Measurements from ENCODE around the gene NF2.
A peak's percentile ranks its signal among the peaks of the same experiment; 100 is the strongest.

The NF2 gene

GRCh38 chr22:29683536-29683935 is 80.1 kb downstream of the NF2 start:
- Histone ChIP-seq H2AFZ (ENCODE audit: low read depth, low read length) (no peak overlapping the region), H4K20me1 (ENCODE audit: insufficient read depth, low read length) (peaks cover 4% of the 10 kb centered on the region; the same call in 1 of the 2 replicates), H3K27ac (ENCODE audit: low read length) (no peak overlapping the region), H3K36me3 (replicated peaks; ENCODE audit: low read depth, low read length) (peaks cover 41% of the 10 kb centered on the region), H3K9me3 (ENCODE audit: insufficient read depth, low read length) (no peaks in the 10 kb centered on the region), H3K27me3 (ENCODE audit: low read depth, low read length) (no peaks in the 10 kb centered on the region), H3K4me3 (ENCODE audit: low read length) (no peak overlapping the region), H3K9ac (ENCODE audit: low read length) (no peak overlapping the region), H3K79me2 (ENCODE audit: low read length) (no peaks in the 10 kb centered on the region), H3K4me1 (ENCODE audit: low read length) (no peaks in the 10 kb centered on the region), H3K4me2 (ENCODE audit: low read length) (no peak overlapping the region)
- TF ChIP-seq, protein P1, sequence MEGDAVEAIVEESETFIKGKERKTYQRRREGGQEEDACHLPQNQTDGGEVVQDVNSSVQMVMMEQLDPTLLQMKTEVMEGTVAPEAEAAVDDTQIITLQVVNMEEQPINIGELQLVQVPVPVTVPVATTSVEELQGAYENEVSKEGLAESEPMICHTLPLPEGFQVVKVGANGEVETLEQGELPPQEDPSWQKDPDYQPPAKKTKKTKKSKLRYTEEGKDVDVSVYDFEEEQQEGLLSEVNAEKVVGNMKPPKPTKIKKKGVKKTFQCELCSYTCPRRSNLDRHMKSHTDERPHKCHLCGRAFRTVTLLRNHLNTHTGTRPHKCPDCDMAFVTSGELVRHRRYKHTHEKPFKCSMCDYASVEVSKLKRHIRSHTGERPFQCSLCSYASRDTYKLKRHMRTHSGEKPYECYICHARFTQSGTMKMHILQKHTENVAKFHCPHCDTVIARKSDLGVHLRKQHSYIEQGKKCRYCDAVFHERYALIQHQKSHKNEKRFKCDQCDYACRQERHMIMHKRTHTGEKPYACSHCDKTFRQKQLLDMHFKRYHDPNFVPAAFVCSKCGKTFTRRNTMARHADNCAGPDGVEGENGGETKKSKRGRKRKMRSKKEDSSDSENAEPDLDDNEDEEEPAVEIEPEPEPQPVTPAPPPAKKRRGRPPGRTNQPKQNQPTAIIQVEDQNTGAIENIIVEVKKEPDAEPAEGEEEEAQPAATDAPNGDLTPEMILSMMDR (IDR thresholded peaks at IDR 0.05; ENCODE audit: low read depth, low read length), result no peak
- no peak for TF ChIP-seq EZH2phosphoT487 (IDR thresholded peaks at IDR 0.05; ENCODE audit: low read depth)

DNA sequence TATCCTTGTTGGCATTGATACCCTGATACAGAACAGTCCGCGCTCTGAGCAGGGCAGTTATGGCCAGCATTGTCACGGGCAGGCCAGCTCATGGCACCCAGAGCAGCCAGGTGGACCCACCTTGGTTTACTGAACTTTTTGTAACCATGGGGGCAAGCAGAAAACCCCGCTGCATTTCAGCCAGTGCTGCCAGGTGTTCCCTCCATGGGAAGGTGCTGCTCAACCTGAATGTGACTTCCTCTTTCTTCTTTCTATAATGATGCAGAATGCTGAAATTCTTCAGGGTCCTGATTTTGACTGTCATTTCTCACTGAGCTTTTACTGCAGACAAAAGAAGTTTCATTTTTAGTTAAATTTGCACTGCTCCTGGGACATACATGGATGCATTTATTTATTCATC is 80.8 kb downstream of the NF2 start:
- peaks cover 34% of the 10 kb centered on the region for H3K36me3 ChIP-seq (replicated peaks; ENCODE audit: low read depth, low read length)
- no peak overlapping the region for H3K4me2 ChIP-seq (ENCODE audit: low read length)
- no peaks in the 10 kb centered on the region for H3K9me3 ChIP-seq (ENCODE audit: insufficient read depth, low read length)

GRCh38 chr22:29689206-29689879 is 85.9 kb downstream of the NF2 start:
- Histone ChIP-seq H3K79me2 (ENCODE audit: low read length) (no peaks in the 10 kb centered on the region), H3K27me3 (ENCODE audit: low read depth, low read length) (no peaks in the 10 kb centered on the region), H3K9ac (ENCODE audit: low read length) (no peak overlapping the region), H2AFZ (ENCODE audit: low read depth, low read length) (no peak overlapping the region), H3K4me2 (ENCODE audit: low read length) (no peak overlapping the region), H3K36me3 (replicated peaks; ENCODE audit: low read depth, low read length) (peaks cover 12% of the 10 kb centered on the region), H3K4me3 (ENCODE audit: low read length) (no peak overlapping the region), H3K4me1 (ENCODE audit: low read length) (no peaks in the 10 kb centered on the region), H3K27ac (ENCODE audit: low read length) (no peak overlapping the region), H4K20me1 (ENCODE audit: insufficient read depth, low read length) (peaks cover 9% of the 10 kb centered on the region; the same call in 1 of the 2 replicates), H3K9me3 (ENCODE audit: insufficient read depth, low read length) (no peaks in the 10 kb centered on the region)
- TF ChIP-seq, protein P1 (IDR thresholded peaks at IDR 0.05; ENCODE audit: low read depth, low read length), result no peak
- TF ChIP-seq EZH2phosphoT487 (IDR thresholded peaks at IDR 0.05; ENCODE audit: low read depth), result no peak

More for the DNA sequence above, 80.8 kb downstream of the NF2 start:
- H3K79me2 ChIP-seq (ENCODE audit: low read length), result no peaks in the 10 kb centered on the region
- no peak overlapping the region for H3K9ac ChIP-seq (ENCODE audit: low read length)
- H3K27me3 ChIP-seq (ENCODE audit: low read depth, low read length), result no peaks in the 10 kb centered on the region
- H3K4me1 ChIP-seq (ENCODE audit: low read length), result no peaks in the 10 kb centered on the region
- H2AFZ ChIP-seq (ENCODE audit: low read depth, low read length), result no peak overlapping the region
- peaks cover 4% of the 10 kb centered on the region; the same call in 1 of the 2 replicates for H4K20me1 ChIP-seq (ENCODE audit: insufficient read depth, low read length)
- H3K27ac ChIP-seq (ENCODE audit: low read length), result no peak overlapping the region
- TF ChIP-seq EZH2phosphoT487 (IDR thresholded peaks at IDR 0.05; ENCODE audit: low read depth), result no peak
- TF ChIP-seq, protein P1 (IDR thresholded peaks at IDR 0.05; ENCODE audit: low read depth, low read length), result no peak
- H3K4me3 ChIP-seq (ENCODE audit: low read length), result no peak overlapping the region

GRCh38 chr22:29689880-29690213 is 86.4 kb downstream of the NF2 start:
- H3K27ac ChIP-seq (ENCODE audit: low read length), result no peak overlapping the region
- no peaks in the 10 kb centered on the region for H3K79me2 ChIP-seq (ENCODE audit: low read length)
- no peaks in the 10 kb centered on the region for H3K4me1 ChIP-seq (ENCODE audit: low read length)
- peaks cover 6% of the 10 kb centered on the region; the same call in 1 of the 2 replicates for H4K20me1 ChIP-seq (ENCODE audit: insufficient read depth, low read length)
- H3K4me2 ChIP-seq (ENCODE audit: low read length), result no peak overlapping the region
- TF ChIP-seq EZH2phosphoT487 (IDR thresholded peaks at IDR 0.05; ENCODE audit: low read depth), result no peak
- TF ChIP-seq, protein P1 (IDR thresholded peaks at IDR 0.05; ENCODE audit: low read depth, low read length), result peak; percentile 70
- no peaks in the 10 kb centered on the region for H3K9me3 ChIP-seq (ENCODE audit: insufficient read depth, low read length)
- H2AFZ ChIP-seq (ENCODE audit: low read depth, low read length), result no peak overlapping the region
- no peak overlapping the region for H3K4me3 ChIP-seq (ENCODE audit: low read length)
- H3K9ac ChIP-seq (ENCODE audit: low read length), result no peak overlapping the region
- H3K36me3 ChIP-seq (replicated peaks; ENCODE audit: low read depth, low read length), result peaks cover 9% of the 10 kb centered on the region
- H3K27me3 ChIP-seq (ENCODE audit: low read depth, low read length), result no peaks in the 10 kb centered on the region

All from OCI-LY3 (cell line).